K562 (cell line): ENCODE data around the gene DYNLT2. TPM values are rescaled to one million over a fixed set of nuclear protein-coding genes. Genes with fewer than 3 reads are reported as not detected.

Experiments
- C11orf30 ChIP-seq: fragments of 450-650 bp; IDR thresholded peaks from 2 replicates; pipeline ENCODE4 v1.6.1; 2016; ENCODE audit warnings: low read depth, mild to moderate bottlenecking
- CAMTA2 ChIP-seq: fragments of 250-450 bp; sonication (Bioruptor Pico); conservative IDR thresholded peaks from 2 replicates; pipeline ENCODE4 v1.5.1; 2022
- CC2D1A ChIP-seq: fragments of 450-650 bp; IDR thresholded peaks from 2 replicates; pipeline ENCODE4 v1.6.1; 2017; ENCODE audit warnings: mild to moderate bottlenecking
- FOSL1 ChIP-seq: fragments of 200-800 bp; sonication (Bioruptor generic); conservative IDR thresholded peaks from 2 replicates; pipeline ENCODE4 v1.6.1; 2016; ENCODE audit warnings: missing genetic modification characterization, missing compliant biosample characterization
- LARP7 ChIP-seq: fragments of 450-650 bp; IDR thresholded peaks from 2 replicates; pipeline ENCODE4 v1.6.1; 2016
- MAFG ChIP-seq: fragments of 450-650 bp; conservative IDR thresholded peaks from 2 replicates; pipeline ENCODE4 v1.6.1; 2016; ENCODE audit warnings: missing genetic modification characterization, missing compliant biosample characterization
- MEIS2 ChIP-seq: fragments of 450-650 bp; IDR thresholded peaks from 2 replicates; pipeline ENCODE4 v1.6.1; 2014; ENCODE audit warnings: mild to moderate bottlenecking; ENCODE audit not compliant: partially characterized antibody
- PHB2 ChIP-seq: fragments of 450-650 bp; IDR thresholded peaks from 2 replicates; pipeline ENCODE4 v1.6.1; 2017; ENCODE audit warnings: low read depth
- XRCC4 ChIP-seq: IDR thresholded peaks from one replicate; pipeline ENCODE4 v1.6.1; 2011; ENCODE audit not compliant: insufficient read depth, insufficient read length; ENCODE audit errors: extremely low read depth
- ZNF431 ChIP-seq: sonication (generic); formaldehyde crosslinking; IDR thresholded peaks from 2 replicates; pipeline ENCODE4 v1.8.0; 2022; ENCODE audit warnings: mild to moderate bottlenecking, missing genetic modification reagents
- ZNF707 ChIP-seq: fragments of 250-450 bp; sonication (Bioruptor Pico); conservative IDR thresholded peaks from 2 replicates; pipeline ENCODE4 v1.8.0; 2022; ENCODE audit warnings: inconsistent platforms, mild to moderate bottlenecking, moderate library complexity
- polyA plus RNA-seq, 8 experiments: library from polyadenylated mRNA; depleted of rRNA in 4 of 8; stranded (reverse) in 5 of 8; unstranded in 3 of 8; fragments of >200 nt; fragmentation: Nextera tagmentation in 2 of 8; fragmentation: Illumina TruSeq in 1 of 8; extraction: Ambion mirVana in 2 of 8; extraction: Trizol in 1 of 8; gene quantifications; 2 replicates each; pipeline versions ENCODE4 v1.2.1 to v1.2.3, GENCODE V29; 2011 to 2014; ENCODE audit warnings: inconsistent platforms in 1 of 8, missing spikeins in 1 of 8
- total RNA-seq, 7 experiments: library from RNA; depleted of rRNA in 6 of 7; stranded (reverse); fragments of >200 nt in 6 of 7; fragmentation: Illumina TruSeq in 2 of 7; extraction: Trizol in 2 of 7; gene quantifications; 2 replicates each; pipeline versions ENCODE4 v1.2.1 to v1.2.3, GENCODE V29; 2011 to 2021; ENCODE audit warnings: low replicate concordance in 1 of 7
- TF ChIP-seq, protein P1 (sequence below): fragments of 250-450 bp; sonication (Bioruptor Pico); IDR thresholded peaks from 2 replicates; pipeline ENCODE4 v1.4.0; 2020
- TF ChIP-seq, protein P2 (sequence below): sonication (generic); formaldehyde crosslinking; IDR thresholded peaks from 2 replicates; pipeline ENCODE4 v1.8.0; 2022; ENCODE audit warnings: missing genetic modification reagents, mild to moderate bottlenecking, borderline replicate concordance
- TF ChIP-seq, protein P3 (sequence below), 2 experiments: fragments of 450-650 bp; formaldehyde crosslinking in 1 of 2; IDR thresholded peaks; 2 replicates each; pipeline versions ENCODE4 v1.4.0 to v1.6.1; 2014 to 2020; ENCODE audit warnings: mild to moderate bottlenecking in 2 of 2, borderline replicate concordance in 1 of 2, low read depth in 1 of 2

Gene DYNLT2
- total and polyA plus RNA-seq, 9 of the 15 experiments (the other 6 are each of a cell fraction or from before 2014, with no cell fraction given) = 2.0 to 12.8 (median 6.3) TPM

DNA sequence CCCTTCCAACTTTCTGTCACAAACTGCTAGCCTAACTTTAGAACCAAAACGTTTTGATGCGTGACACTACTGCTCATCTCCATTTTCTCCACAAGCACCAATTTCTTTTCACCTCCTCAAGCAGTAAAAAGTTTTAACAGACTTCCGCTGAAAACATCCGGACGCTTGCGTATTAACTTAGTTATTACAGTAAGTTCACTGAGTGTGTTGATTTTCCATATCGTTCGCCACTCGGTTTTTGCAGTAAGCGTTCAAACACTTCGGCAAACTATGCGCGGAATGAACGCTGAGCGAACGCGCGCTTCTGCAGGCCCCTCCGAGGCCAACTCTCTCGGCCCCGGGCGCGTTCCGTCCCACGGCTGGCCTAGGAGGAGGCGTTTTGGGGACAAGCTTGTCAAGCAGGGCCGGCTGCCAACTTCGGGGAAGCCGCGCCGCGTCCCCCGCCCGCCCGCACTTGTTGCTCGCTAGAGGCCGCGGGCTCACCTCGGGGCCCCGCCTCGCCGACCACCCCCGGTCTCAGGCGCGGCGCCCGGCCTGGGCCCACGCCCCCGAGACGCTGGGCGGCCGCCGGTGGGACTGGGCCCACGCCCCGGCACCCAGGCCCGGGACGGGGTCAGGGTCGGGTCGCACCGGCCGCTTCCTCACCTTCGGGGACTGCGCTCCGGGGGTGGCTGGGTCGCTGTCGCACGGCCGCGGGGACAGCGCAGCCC, 28.0 kb downstream of the DYNLT2 start (continued):
- TF ChIP-seq ZNF707 (CRISPR knock-in tag) (no peak), LARP7 (0 out of 2 replicates have a peak, but pooled peaks have one; percentile 17), C11orf30 (no peak), CAMTA2 (CRISPR knock-in tag) (no peak), XRCC4 (no peak), PHB2 (no peak), FOSL1 (no peak), MAFG (no peak), ZNF431 (CRISPR knock-in tag) (no peak), CC2D1A (no peak), MEIS2 (no peak)
- TF ChIP-seq, protein P1, sequence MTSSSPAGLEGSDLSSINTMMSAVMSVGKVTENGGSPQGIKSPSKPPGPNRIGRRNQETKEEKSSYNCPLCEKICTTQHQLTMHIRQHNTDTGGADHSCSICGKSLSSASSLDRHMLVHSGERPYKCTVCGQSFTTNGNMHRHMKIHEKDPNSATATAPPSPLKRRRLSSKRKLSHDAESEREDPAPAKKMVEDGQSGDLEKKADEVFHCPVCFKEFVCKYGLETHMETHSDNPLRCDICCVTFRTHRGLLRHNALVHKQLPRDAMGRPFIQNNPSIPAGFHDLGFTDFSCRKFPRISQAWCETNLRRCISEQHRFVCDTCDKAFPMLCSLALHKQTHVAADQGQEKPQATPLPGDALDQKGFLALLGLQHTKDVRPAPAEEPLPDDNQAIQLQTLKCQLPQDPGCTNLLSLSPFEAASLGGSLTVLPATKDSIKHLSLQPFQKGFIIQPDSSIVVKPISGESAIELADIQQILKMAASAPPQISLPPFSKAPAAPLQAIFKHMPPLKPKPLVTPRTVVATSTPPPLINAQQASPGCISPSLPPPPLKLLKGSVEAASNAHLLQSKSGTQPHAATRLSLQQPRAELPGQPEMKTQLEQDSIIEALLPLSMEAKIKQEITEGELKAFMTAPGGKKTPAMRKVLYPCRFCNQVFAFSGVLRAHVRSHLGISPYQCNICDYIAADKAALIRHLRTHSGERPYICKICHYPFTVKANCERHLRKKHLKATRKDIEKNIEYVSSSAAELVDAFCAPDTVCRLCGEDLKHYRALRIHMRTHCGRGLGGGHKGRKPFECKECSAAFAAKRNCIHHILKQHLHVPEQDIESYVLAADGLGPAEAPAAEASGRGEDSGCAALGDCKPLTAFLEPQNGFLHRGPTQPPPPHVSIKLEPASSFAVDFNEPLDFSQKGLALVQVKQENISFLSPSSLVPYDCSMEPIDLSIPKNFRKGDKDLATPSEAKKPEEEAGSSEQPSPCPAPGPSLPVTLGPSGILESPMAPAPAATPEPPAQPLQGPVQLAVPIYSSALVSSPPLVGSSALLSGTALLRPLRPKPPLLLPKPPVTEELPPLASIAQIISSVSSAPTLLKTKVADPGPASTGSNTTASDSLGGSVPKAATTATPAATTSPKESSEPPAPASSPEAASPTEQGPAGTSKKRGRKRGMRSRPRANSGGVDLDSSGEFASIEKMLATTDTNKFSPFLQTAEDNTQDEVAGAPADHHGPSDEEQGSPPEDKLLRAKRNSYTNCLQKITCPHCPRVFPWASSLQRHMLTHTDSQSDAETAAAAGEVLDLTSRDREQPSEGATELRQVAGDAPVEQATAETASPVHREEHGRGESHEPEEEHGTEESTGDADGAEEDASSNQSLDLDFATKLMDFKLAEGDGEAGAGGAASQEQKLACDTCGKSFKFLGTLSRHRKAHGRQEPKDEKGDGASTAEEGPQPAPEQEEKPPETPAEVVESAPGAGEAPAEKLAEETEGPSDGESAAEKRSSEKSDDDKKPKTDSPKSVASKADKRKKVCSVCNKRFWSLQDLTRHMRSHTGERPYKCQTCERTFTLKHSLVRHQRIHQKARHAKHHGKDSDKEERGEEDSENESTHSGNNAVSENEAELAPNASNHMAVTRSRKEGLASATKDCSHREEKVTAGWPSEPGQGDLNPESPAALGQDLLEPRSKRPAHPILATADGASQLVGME = no peak
- TF ChIP-seq, protein P2, sequence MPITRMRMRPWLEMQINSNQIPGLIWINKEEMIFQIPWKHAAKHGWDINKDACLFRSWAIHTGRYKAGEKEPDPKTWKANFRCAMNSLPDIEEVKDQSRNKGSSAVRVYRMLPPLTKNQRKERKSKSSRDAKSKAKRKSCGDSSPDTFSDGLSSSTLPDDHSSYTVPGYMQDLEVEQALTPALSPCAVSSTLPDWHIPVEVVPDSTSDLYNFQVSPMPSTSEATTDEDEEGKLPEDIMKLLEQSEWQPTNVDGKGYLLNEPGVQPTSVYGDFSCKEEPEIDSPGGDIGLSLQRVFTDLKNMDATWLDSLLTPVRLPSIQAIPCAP (CRISPR knock-in tag) = no peak
- TF ChIP-seq, protein P3, sequence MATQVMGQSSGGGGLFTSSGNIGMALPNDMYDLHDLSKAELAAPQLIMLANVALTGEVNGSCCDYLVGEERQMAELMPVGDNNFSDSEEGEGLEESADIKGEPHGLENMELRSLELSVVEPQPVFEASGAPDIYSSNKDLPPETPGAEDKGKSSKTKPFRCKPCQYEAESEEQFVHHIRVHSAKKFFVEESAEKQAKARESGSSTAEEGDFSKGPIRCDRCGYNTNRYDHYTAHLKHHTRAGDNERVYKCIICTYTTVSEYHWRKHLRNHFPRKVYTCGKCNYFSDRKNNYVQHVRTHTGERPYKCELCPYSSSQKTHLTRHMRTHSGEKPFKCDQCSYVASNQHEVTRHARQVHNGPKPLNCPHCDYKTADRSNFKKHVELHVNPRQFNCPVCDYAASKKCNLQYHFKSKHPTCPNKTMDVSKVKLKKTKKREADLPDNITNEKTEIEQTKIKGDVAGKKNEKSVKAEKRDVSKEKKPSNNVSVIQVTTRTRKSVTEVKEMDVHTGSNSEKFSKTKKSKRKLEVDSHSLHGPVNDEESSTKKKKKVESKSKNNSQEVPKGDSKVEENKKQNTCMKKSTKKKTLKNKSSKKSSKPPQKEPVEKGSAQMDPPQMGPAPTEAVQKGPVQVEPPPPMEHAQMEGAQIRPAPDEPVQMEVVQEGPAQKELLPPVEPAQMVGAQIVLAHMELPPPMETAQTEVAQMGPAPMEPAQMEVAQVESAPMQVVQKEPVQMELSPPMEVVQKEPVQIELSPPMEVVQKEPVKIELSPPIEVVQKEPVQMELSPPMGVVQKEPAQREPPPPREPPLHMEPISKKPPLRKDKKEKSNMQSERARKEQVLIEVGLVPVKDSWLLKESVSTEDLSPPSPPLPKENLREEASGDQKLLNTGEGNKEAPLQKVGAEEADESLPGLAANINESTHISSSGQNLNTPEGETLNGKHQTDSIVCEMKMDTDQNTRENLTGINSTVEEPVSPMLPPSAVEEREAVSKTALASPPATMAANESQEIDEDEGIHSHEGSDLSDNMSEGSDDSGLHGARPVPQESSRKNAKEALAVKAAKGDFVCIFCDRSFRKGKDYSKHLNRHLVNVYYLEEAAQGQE (IDR thresholded peaks at IDR 0.05; ENCODE audit: borderline replicate concordance) = no peak
- TF ChIP-seq, protein P3 (CRISPR knock-in tag; IDR thresholded peaks at IDR 0.05; ENCODE audit: low read depth) = no peak
